HepG2 (cell line): ENCODE results near the gene MIA. TPM values are rescaled to one million over a fixed set of nuclear protein-coding genes. Genes with fewer than 3 reads are reported as not detected.

Experiments used
- ARHGAP35 ChIP-seq: sonication (generic); formaldehyde crosslinking; IDR thresholded peaks from 2 replicates; pipeline ENCODE4 v1.9.0; 2022; ENCODE audit warnings: mild to moderate bottlenecking, inconsistent platforms, moderate library complexity, missing genetic modification reagents, borderline replicate concordance
- KAT7 ChIP-seq: IDR thresholded peaks from 2 replicates; pipeline ENCODE4 v1.6.1; 2018; ENCODE audit warnings: borderline replicate concordance, missing compliant biosample characterization
- MXD4 ChIP-seq: IDR thresholded peaks from 2 replicates; pipeline ENCODE4 v1.6.1; 2016; ENCODE audit warnings: mild to moderate bottlenecking, missing biosample characterization, missing genetic modification reagents
- NFE2L1 ChIP-seq: sonication (generic); formaldehyde crosslinking; IDR thresholded peaks from 2 replicates; pipeline ENCODE4 v1.4.0; 2020; ENCODE audit warnings: missing genetic modification reagents, mild to moderate bottlenecking, borderline replicate concordance
- NONO ChIP-seq, 2 experiments: fragments of 450-650 bp in 1 of 2; sonication (generic) in 1 of 2; formaldehyde crosslinking in 1 of 2; IDR thresholded peaks in 1 of 2; conservative IDR thresholded peaks in 1 of 2; 2 replicates each; pipeline versions ENCODE4 v1.6.1 to v1.8.0; 2017 to 2022; ENCODE audit warnings: mild to moderate bottlenecking in 1 of 2, missing genetic modification reagents in 1 of 2, moderate library complexity in 1 of 2
- NR2C2 ChIP-seq: sonication (generic); formaldehyde crosslinking; IDR thresholded peaks from 2 replicates; pipeline ENCODE4 v1.4.0; 2020; ENCODE audit warnings: missing genetic modification reagents, mild to moderate bottlenecking, moderate library complexity, borderline replicate concordance
- POLR2AphosphoS2 ChIP-seq: IDR thresholded peaks from 2 replicates; pipeline ENCODE4 v1.6.1; 2011; ENCODE audit warnings: low read depth, low read length, improper control_type of control experiment
- SNRNP70 ChIP-seq: fragments of 200-400 bp; formaldehyde crosslinking; IDR thresholded peaks from 2 replicates; pipeline ENCODE4 v1.6.1; 2017; ENCODE audit warnings: mild to moderate bottlenecking, low read depth, low read length, moderate library complexity
- SOX13 ChIP-seq, 3 experiments: fragments of 450-650 bp in 1 of 3; sonication (generic) in 1 of 3; formaldehyde crosslinking in 1 of 3; IDR thresholded peaks in 2 of 3; conservative IDR thresholded peaks in 1 of 3; 2 replicates each; pipeline versions ENCODE4 v1.5.0 to v1.6.1; 2016 to 2020; ENCODE audit warnings: antibody characterized with exemption in 1 of 3, mild to moderate bottlenecking in 1 of 3, missing compliant biosample characterization in 1 of 3, missing genetic modification reagents in 1 of 3, moderate library complexity in 1 of 3
- THAP11 ChIP-seq: IDR thresholded peaks from 2 replicates; pipeline ENCODE4 v1.6.1; 2016; ENCODE audit warnings: missing biosample characterization, missing genetic modification reagents
- ZNF383 ChIP-seq: sonication (generic); formaldehyde crosslinking; IDR thresholded peaks from 2 replicates; pipeline ENCODE4 v1.4.0; 2020; ENCODE audit warnings: missing genetic modification reagents, mild to moderate bottlenecking, borderline replicate concordance
- ZNF709 ChIP-seq: sonication (generic); formaldehyde crosslinking; IDR thresholded peaks from 2 replicates; pipeline ENCODE4 v1.5.0; 2020; ENCODE audit warnings: mild to moderate bottlenecking, missing genetic modification reagents
- ZZZ3 ChIP-seq: sonication (generic); formaldehyde crosslinking; IDR thresholded peaks from 2 replicates; pipeline ENCODE4 v1.4.0; 2020; ENCODE audit warnings: missing genetic modification reagents, mild to moderate bottlenecking, borderline replicate concordance
- polyA plus RNA-seq, 8 experiments: library from polyadenylated mRNA; depleted of rRNA in 3 of 8; stranded (reverse) in 7 of 8; unstranded in 1 of 8; fragments of >200 nt; fragmentation: Illumina TruSeq in 4 of 8; extraction: Trizol in 4 of 8; gene quantifications; 2 replicates each; pipeline versions ENCODE4 v1.2.1 to v1.2.3, GENCODE V29; 2011 to 2016; ENCODE audit warnings: low read depth in 4 of 8, missing spikeins in 1 of 8, mixed read lengths in 1 of 8; ENCODE audit not compliant: insufficient read depth in 1 of 8
- total RNA-seq, 5 experiments: library from RNA; depleted of rRNA; stranded (reverse); fragments of >200 nt; fragmentation: Illumina TruSeq; extraction: Trizol; gene quantifications; 2 replicates each; pipeline ENCODE4 v1.2.3, GENCODE V29; 2016; ENCODE audit warnings: low read depth in 1 of 5
- TF ChIP-seq, protein P1 (sequence below): sonication (generic); formaldehyde crosslinking; IDR thresholded peaks from 2 replicates; pipeline ENCODE4 v1.5.1; 2020; ENCODE audit warnings: mild to moderate bottlenecking, missing genetic modification reagents, moderate library complexity
- TF ChIP-seq, protein P2 (sequence below): sonication (generic); formaldehyde crosslinking; IDR thresholded peaks from 2 replicates; pipeline ENCODE4 v1.5.0; 2020; ENCODE audit warnings: missing genetic modification reagents, mild to moderate bottlenecking, borderline replicate concordance

Gene MIA
- total and polyA plus RNA-seq, 2 of the 13 experiments (the other 11 are each of a cell fraction or from before 2014, with no cell fraction given) = 0.61 TPM; not detected in 1

DNA sequence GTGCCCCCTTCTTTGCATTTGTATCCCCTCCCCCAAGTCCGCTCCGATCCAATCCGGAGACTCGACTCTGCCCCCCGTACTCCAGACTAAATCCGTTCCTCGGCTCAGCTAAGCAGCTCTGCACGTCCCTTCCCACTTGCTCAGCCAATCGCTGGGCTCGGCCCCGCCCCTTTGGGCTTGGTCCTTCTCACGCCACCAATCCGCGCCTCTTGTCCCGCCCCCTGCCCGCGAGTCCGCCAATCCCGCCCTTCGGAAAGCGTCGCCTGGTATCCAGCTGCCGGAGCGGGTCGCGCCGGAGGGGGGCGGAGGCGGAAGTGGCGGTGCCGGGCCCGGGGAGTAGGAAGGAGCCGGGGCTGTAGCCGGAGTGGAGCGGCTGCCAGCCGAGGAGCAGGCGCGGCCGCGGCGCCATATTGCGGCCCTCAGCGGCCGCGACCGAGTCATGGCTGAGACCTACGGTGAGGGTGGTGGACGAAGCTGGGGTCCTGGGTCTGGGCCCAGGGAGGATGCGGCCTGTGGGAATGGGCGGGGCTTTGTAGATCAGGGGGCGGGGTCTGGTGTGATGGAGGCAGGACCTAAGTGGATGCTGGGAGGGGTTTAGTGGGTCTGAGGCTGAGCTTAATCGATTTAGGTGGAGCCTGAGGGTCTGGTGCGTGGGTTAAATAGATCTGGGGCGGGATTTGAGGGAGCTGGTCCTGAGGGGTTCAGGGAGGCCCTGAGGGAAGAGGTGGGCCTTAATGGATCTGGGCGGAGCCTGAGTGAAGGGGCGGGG, 2.8 kb downstream of the MIA start, which contains the start of gene RAB4B (continued):
- TF ChIP-seq ZZZ3 (peak; percentile 50; the same call in 1 of the 2 replicates), MXD4 (CRISPR knock-in tag) (0 out of 2 replicates have a peak, but pooled peaks have one; percentile 6), KAT7 (no peak), ZNF709 (peak; percentile 24; the same call in 1 of the 2 replicates), NR2C2 (CRISPR knock-in tag) (peak; percentile 39; the same call in 1 of the 2 replicates), POLR2AphosphoS2 (no peak), THAP11 (CRISPR knock-in tag) (peak; percentile 78), ARHGAP35 (CRISPR knock-in tag) (no peak; the same call in 1 of the 2 replicates), NONO (IDR thresholded peaks at IDR 0.05) (no peak), NONO (CRISPR knock-in tag; conservative IDR thresholded peaks at IDR 0.05) (0 out of 2 replicates have a peak, but pooled peaks have one; percentile 21), SNRNP70 (no peak), SOX13 (IDR thresholded peaks at IDR 0.05) (no peak), SOX13 (CRISPR knock-in tag; conservative IDR thresholded peaks at IDR 0.05 in 1 of 2, IDR thresholded peaks at IDR 0.05 in 1 of 2) (0 out of 4 replicates have a peak, but pooled peaks of 1 of the 2 experiments have one; percentile 21), ZNF383 (no peak), NFE2L1 (CRISPR knock-in tag) (no peak)
- TF ChIP-seq, protein P1, sequence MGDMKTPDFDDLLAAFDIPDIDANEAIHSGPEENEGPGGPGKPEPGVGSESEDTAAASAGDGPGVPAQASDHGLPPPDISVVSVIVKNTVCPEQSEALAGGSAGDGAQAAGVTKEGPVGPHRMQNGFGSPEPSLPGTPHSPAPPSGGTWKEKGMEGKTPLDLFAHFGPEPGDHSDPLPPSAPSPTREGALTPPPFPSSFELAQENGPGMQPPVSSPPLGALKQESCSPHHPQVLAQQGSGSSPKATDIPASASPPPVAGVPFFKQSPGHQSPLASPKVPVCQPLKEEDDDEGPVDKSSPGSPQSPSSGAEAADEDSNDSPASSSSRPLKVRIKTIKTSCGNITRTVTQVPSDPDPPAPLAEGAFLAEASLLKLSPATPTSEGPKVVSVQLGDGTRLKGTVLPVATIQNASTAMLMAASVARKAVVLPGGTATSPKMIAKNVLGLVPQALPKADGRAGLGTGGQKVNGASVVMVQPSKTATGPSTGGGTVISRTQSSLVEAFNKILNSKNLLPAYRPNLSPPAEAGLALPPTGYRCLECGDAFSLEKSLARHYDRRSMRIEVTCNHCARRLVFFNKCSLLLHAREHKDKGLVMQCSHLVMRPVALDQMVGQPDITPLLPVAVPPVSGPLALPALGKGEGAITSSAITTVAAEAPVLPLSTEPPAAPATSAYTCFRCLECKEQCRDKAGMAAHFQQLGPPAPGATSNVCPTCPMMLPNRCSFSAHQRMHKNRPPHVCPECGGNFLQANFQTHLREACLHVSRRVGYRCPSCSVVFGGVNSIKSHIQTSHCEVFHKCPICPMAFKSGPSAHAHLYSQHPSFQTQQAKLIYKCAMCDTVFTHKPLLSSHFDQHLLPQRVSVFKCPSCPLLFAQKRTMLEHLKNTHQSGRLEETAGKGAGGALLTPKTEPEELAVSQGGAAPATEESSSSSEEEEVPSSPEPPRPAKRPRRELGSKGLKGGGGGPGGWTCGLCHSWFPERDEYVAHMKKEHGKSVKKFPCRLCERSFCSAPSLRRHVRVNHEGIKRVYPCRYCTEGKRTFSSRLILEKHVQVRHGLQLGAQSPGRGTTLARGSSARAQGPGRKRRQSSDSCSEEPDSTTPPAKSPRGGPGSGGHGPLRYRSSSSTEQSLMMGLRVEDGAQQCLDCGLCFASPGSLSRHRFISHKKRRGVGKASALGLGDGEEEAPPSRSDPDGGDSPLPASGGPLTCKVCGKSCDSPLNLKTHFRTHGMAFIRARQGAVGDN (CRISPR knock-in tag) = peak; percentile 77
- TF ChIP-seq, protein P2, sequence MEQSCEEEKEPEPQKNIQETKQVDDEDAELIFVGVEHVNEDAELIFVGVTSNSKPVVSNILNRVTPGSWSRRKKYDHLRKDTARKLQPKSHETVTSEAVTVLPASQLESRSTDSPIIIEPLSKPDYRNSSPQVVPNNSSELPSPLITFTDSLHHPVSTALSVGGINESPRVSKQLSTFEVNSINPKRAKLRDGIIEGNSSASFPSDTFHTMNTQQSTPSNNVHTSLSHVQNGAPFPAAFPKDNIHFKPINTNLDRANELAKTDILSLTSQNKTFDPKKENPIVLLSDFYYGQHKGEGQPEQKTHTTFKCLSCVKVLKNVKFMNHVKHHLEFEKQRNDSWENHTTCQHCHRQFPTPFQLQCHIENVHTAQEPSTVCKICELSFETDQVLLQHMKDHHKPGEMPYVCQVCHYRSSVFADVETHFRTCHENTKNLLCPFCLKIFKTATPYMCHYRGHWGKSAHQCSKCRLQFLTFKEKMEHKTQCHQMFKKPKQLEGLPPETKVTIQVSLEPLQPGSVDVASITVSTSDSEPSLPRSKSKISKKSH (CRISPR knock-in tag) = peak; percentile 35; the same call in 1 of the 2 replicates
